BLaER1 treated with 17β-estradiol and CSF1 and Interleukin-3, amounts not matched to agents 10 nM and 100 nM (cell line): ENCODE data around the gene LRRC3C.
A peak's percentile ranks its signal among the peaks of the same experiment; 100 is the strongest.

Experiments
- H3K27ac ChIP-seq, 11 experiments: shearing (Covaris generic); formaldehyde crosslinking; 2 replicates each; pipeline ENCODE4 v1.8.1; 2022
- H3K27me3 ChIP-seq, 11 experiments: shearing (Covaris generic); formaldehyde crosslinking; 2 replicates each; pipeline ENCODE4 v1.8.1; 2022
- H3K36me3 ChIP-seq, 11 experiments: shearing (Covaris generic); formaldehyde crosslinking; 2 replicates each; pipeline ENCODE4 v1.8.1; 2022
- H3K4me1 ChIP-seq, 10 experiments: shearing (Covaris generic); formaldehyde crosslinking; 2 replicates each; pipeline ENCODE4 v1.8.1; 2022
- H3K4me2 ChIP-seq, 11 experiments: shearing (Covaris generic); formaldehyde crosslinking; 2 replicates each; pipeline ENCODE4 v1.8.1; 2022
- H3K4me3 ChIP-seq, 10 experiments: shearing (Covaris generic); formaldehyde crosslinking; 2 replicates each; pipeline ENCODE4 v1.8.1; 2022
- H3K9ac ChIP-seq, 11 experiments: shearing (Covaris generic); formaldehyde crosslinking; 2 replicates each; pipeline ENCODE4 v1.8.1; 2022
- H3K9me3 ChIP-seq, 11 experiments: shearing (Covaris generic); formaldehyde crosslinking; replicated peaks in 1 of 11; 2 replicates each; pipeline ENCODE4 v1.8.1; 2022
- H4K20me1 ChIP-seq, 11 experiments: shearing (Covaris generic); formaldehyde crosslinking; 2 replicates each; pipeline ENCODE4 v1.8.1; 2022
- Cebpa-rat ChIP-seq, 11 experiments: shearing (Covaris generic); IDR thresholded peaks; 2 replicates each; pipeline ENCODE4 v1.8.1; 2022

The LRRC3C gene

DNA sequence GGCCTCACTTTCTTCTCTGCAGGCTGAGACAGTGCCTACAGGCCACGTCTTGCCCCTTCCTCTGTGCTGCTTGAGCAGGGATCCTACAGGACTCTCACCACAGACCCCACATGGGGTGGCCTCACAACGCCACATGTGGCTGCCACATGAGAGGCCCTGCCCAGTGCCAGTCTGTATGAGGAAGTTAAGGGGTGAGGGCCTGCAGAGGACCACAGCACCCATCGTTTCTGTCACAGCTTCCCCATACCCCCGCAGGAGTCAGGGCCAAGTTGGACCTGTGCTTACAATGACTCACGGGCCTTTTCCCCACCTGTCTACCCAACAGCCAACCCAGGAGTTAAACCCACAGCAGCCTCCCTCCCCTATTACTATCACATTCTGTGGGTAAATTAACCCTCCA, 6.2 kb upstream of the LRRC3C start:
- Histone ChIP-seq H3K4me3 (peak overlapping the region in 5 of 10 experiments; percentile 1 to 15 (median 7); a peak in 1 of 20 replicates), H3K9ac (peak overlapping the region; percentile 52 to 91 (median 69); a peak in 21 of 22 replicates), H3K9me3 (no peaks in the 10 kb centered on the region), H3K36me3 (peaks cover 31 to 58% (median 45%) of the 10 kb centered on the region in 11 experiments), H3K4me2 (peak overlapping the region; percentile 96 to 100 (median 98)), H4K20me1 (peaks cover 11 to 34% (median 26%) of the 10 kb centered on the region in 11 experiments; a peak in 18 of 22 replicates), H3K27ac (peak overlapping the region; percentile 57 to 83 (median 74)), H3K4me1 (peaks cover 66 to 86% (median 76%) of the 10 kb centered on the region in 10 experiments), H3K27me3 (no peaks in the 10 kb centered on the region)
- TF ChIP-seq Cebpa-rat (IDR thresholded peaks at IDR 0.05) = no peak

DNA sequence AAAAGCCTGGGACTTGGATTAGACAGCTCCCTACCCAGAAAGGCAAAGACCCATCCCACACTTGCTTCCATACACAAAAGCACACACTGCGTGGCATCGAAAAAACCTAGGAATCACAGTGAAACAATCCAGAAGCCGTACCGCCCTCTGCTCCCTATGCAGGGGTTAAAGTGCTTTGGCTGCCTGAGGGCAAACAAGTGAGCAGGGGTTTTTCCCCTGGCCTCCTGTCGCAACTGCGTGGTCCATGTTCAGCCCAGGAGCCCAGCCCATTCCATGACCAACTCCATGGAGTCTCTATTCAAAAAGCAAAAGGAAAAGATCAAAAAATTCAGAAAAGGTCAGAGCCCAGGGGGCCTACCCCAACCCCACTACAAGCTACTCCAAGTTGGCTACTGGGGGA, 5.5 kb upstream of the LRRC3C start:
- Histone ChIP-seq H3K4me3 (peak overlapping the region in 1 of 10 experiments; percentile 7; a peak in 1 of 20 replicates), H3K9me3 (no peaks in the 10 kb centered on the region), H3K4me2 (peak overlapping the region; percentile 96 to 100 (median 98)), H3K36me3 (peaks cover 29 to 53% (median 39%) of the 10 kb centered on the region in 11 experiments), H3K9ac (peak overlapping the region in 8 of 11 experiments; percentile 11 to 91 (median 70); a peak in 11 of 22 replicates), H3K27ac (peak overlapping the region in 9 of 11 experiments; percentile 7 to 83 (median 77); a peak in 15 of 22 replicates), H3K4me1 (peaks cover 70 to 87% (median 77%) of the 10 kb centered on the region in 10 experiments), H4K20me1 (peaks cover 11 to 39% (median 32%) of the 10 kb centered on the region in 11 experiments; a peak in 18 of 22 replicates), H3K27me3 (no peaks in the 10 kb centered on the region)
- no peak for TF ChIP-seq Cebpa-rat (IDR thresholded peaks at IDR 0.05)

GRCh38 chr17:39923230-39923629, 4.3 kb upstream of the LRRC3C start:
- Histone ChIP-seq H3K4me2 (peak overlapping the region; percentile 96 to 100 (median 98)), H3K27ac (peak overlapping the region in 7 of 11 experiments; percentile 5 to 83 (median 74); a peak in 11 of 22 replicates), H3K27me3 (no peaks in the 10 kb centered on the region), H3K4me3 (no peak overlapping the region; a peak in 2 of 20 replicates), H3K36me3 (peaks cover 28 to 46% (median 37%) of the 10 kb centered on the region in 11 experiments), H3K9ac (peak overlapping the region in 8 of 11 experiments; percentile 11 to 91 (median 32); a peak in 6 of 22 replicates), H3K9me3 (no peaks in the 10 kb centered on the region), H4K20me1 (peaks cover 11 to 39% (median 32%) of the 10 kb centered on the region in 11 experiments; a peak in 18 of 22 replicates), H3K4me1 (peaks cover 76 to 89% (median 83%) of the 10 kb centered on the region in 10 experiments)
- no peak for TF ChIP-seq Cebpa-rat (IDR thresholded peaks at IDR 0.05)

GRCh38 chr17:39923836-39924690, 3.5 kb upstream of the LRRC3C start:
- H3K9ac ChIP-seq = peak overlapping the region in 7 of 11 experiments; percentile 21 to 91 (median 86); a peak in 9 of 22 replicates
- H4K20me1 ChIP-seq = peaks cover 11 to 45% (median 32%) of the 10 kb centered on the region in 11 experiments; a peak in 18 of 22 replicates
- H3K27me3 ChIP-seq = no peaks in the 10 kb centered on the region
- H3K36me3 ChIP-seq = peaks cover 26 to 38% (median 31%) of the 10 kb centered on the region in 11 experiments
- H3K9me3 ChIP-seq = no peaks in the 10 kb centered on the region
- peak overlapping the region; percentile 96 to 100 (median 98) for H3K4me2 ChIP-seq
- no peak for TF ChIP-seq Cebpa-rat (IDR thresholded peaks at IDR 0.05)
- peak overlapping the region in 7 of 11 experiments; percentile 31 to 82 (median 41); a peak in 11 of 22 replicates for H3K27ac ChIP-seq
- no peak overlapping the region for H3K4me3 ChIP-seq
- peaks cover 84 to 89% (median 87%) of the 10 kb centered on the region in 10 experiments for H3K4me1 ChIP-seq

DNA sequence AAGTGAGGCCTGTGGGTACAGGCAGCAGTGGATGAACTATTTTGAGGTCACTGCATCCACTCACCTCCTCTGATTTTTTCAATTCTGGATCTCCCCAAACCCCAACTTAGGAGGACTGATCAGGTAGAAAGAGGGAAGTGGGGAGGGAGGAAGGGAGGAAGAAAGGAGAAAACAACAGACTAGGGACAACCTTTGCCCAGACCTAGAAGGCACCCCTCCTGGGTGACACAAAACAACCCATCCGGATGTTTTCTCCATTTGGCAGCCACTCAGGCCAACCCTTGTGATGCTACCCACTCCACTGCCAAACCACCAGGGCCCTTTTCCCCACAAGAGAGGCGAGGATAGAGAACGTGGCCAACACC, 2.9 kb upstream of the LRRC3C start:
- H3K4me2 ChIP-seq = peak overlapping the region; percentile 96 to 100 (median 98)
- H3K27me3 ChIP-seq = no peaks in the 10 kb centered on the region
- peak overlapping the region in 8 of 11 experiments; percentile 0 to 91 (median 85); a peak in 8 of 22 replicates for H3K9ac ChIP-seq
- H3K36me3 ChIP-seq = peaks cover 22 to 33% (median 27%) of the 10 kb centered on the region in 11 experiments
- peaks cover 11 to 45% (median 32%) of the 10 kb centered on the region in 11 experiments; a peak in 18 of 22 replicates for H4K20me1 ChIP-seq
- H3K4me1 ChIP-seq = peaks cover 90 to 92% (median 92%) of the 10 kb centered on the region in 10 experiments
- peak overlapping the region in 3 of 11 experiments; percentile 31 to 82 (median 80); a peak in 4 of 22 replicates for H3K27ac ChIP-seq
- no peak for TF ChIP-seq Cebpa-rat (IDR thresholded peaks at IDR 0.05)
- no peaks in the 10 kb centered on the region for H3K9me3 ChIP-seq
- H3K4me3 ChIP-seq = no peak overlapping the region

DNA sequence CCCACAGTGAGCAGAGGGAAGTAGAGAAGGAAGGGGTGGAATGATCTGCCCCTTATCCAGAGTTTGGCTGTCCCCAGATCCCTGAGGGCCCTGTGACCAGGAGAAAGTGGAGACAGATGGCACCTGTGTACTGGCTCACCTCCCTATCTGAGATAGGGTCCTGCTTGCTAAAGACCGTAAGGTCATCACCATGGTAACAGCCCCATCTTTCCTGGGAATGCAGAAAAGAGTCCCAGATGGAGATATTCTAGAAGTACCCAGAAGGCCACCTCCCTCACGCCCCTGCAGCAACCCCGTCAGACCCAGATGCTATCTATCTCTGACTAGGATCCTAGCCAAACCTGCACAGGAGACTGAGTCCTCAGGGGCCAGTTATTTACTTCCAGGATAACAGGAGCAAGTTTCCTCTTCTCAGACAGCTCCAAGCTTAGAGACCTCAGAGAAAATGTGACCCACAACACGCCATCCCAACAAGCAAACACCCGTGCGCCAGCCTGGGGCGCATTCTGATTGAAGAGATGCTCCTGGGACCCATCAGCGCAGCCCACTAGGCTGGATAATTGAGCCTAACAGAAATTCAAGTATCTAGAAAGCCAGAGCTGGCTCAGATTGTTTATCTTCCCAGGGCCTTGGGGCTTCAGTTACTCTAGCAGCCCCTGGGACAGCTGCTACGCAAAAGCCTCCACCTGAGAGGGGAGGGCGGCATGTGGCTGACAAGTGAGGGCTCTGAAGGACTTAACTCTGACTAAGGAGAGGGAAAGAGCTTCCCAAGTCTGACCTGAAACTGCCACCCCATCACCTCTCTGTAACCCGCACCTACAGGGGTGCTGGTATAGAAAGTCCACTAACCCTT, 2.0 kb upstream of the LRRC3C start:
- no peaks in the 10 kb centered on the region for H3K9me3 ChIP-seq
- peak overlapping the region; percentile 65 to 90 (median 81); a peak in 18 of 20 replicates for H3K4me3 ChIP-seq
- peak overlapping the region; percentile 80 to 91 (median 84) for H3K9ac ChIP-seq
- peak overlapping the region in 9 of 11 experiments; percentile 66 to 82 (median 78); a peak in 16 of 22 replicates for H3K27ac ChIP-seq
- no peak for TF ChIP-seq Cebpa-rat (IDR thresholded peaks at IDR 0.05)
- H3K27me3 ChIP-seq = no peaks in the 10 kb centered on the region
- peaks cover 22 to 29% (median 27%) of the 10 kb centered on the region in 11 experiments for H3K36me3 ChIP-seq
- peaks cover 89 to 93% (median 92%) of the 10 kb centered on the region in 10 experiments for H3K4me1 ChIP-seq
- H4K20me1 ChIP-seq = peaks cover 11 to 45% (median 32%) of the 10 kb centered on the region in 11 experiments; a peak in 18 of 22 replicates
- H3K4me2 ChIP-seq = peak overlapping the region; percentile 96 to 100 (median 98)

DNA sequence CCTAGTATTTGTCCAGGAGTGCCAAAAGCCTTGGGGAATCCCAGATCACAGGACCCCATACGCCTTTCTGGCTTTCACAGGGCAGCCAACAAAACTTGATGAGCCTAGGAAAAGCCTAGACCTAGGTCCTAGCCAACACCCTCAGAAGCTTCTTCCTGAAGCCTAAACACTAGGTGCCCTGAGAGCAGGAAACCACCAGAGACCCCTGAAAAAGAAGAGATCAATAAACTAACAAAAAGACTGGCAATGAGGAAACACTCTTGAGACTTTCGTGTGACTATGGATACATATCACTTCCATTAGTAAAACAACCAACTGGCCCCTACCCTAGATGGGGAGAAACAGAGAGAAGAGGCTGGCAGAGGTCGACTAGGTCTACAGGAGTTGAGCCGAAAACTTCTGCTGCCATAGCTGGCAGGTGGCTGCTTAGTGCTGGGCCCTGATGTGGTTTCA, 1.4 kb upstream of the LRRC3C start:
- peaks cover 22 to 29% (median 27%) of the 10 kb centered on the region in 11 experiments for H3K36me3 ChIP-seq
- peaks cover 83 to 91% (median 88%) of the 10 kb centered on the region in 10 experiments for H3K4me1 ChIP-seq
- no peaks in the 10 kb centered on the region for H3K9me3 ChIP-seq
- H3K9ac ChIP-seq = peak overlapping the region; percentile 80 to 91 (median 84)
- H3K4me2 ChIP-seq = peak overlapping the region; percentile 96 to 100 (median 98)
- no peaks in the 10 kb centered on the region for H3K27me3 ChIP-seq
- peak overlapping the region; percentile 65 to 90 (median 81) for H3K4me3 ChIP-seq
- TF ChIP-seq Cebpa-rat (IDR thresholded peaks at IDR 0.05) = no peak
- peak overlapping the region in 10 of 11 experiments; percentile 65 to 82 (median 76); a peak in 19 of 22 replicates for H3K27ac ChIP-seq
- H4K20me1 ChIP-seq = peaks cover 11 to 45% (median 32%) of the 10 kb centered on the region in 11 experiments; a peak in 18 of 22 replicates
